ENCODE measurements around the gene HYCC2. TPM values are rescaled to one million over a fixed set of nuclear protein-coding genes. Genes with fewer than 3 reads are reported as not detected.
A peak's percentile ranks its signal among the peaks of the same experiment; 100 is the strongest.

Gene HYCC2
- polyA plus RNA-seq, 2 of the 4 experiments (the other 2 are of a cell fraction) = 3.0 to 5.8 TPM

GRCh38 chr2:201093573-201093972 is 22.1 kb upstream of the HYCC2 start:
- Histone ChIP-seq H3K4me3 (no peak overlapping the region), H3K4me2 (no peak overlapping the region), H3K4me1 (no peaks in the 10 kb centered on the region), H3K27ac (no peak overlapping the region), H3K9me3 (no peaks in the 10 kb centered on the region)
- FAIRE-seq (no peak), ATAC-seq (no peak), DNase-seq (ENCODE audit: low read depth in 1 of 2, low spot score in 1 of 2) (no peak)
- 96% methylated on average over 5 of the region's 5 CpGs for WGBS (ENCODE audit: missing lambda C conversion rate)
- ChIA-PET POLR2A (no interaction called here), CTCF (interaction anchor here (1.5 to 2.2 kb wide), 3 partner anchors 12 to 64 kb away, joined by 3 to 6 read pairs (median 4); no protein-coding TSS in a partner anchor)
- TF ChIP-seq CTCF (IDR thresholded peaks at IDR 0.05) = no peak
- no peak for TF ChIP-seq EHMT2 (IDR thresholded peaks at IDR 0.05; ENCODE audit: low read depth)
- no peak for TF ChIP-seq NFE2L2 (conservative IDR thresholded peaks at IDR 0.05; ENCODE audit: low read length)
- TF ChIP-seq KDM1A (IDR thresholded peaks at IDR 0.05; ENCODE audit: low read depth) = no peak
- TF ChIP-seq CHD2 (IDR thresholded peaks at IDR 0.05; ENCODE audit: low read length, partially characterized antibody) = no peak
- no peak for TF ChIP-seq NR3C1 (IDR thresholded peaks at IDR 0.05)
- TF ChIP-seq JUN (IDR thresholded peaks at IDR 0.05) = no peak
- no peak for TF ChIP-seq MYC (IDR thresholded peaks at IDR 0.05; ENCODE audit: borderline replicate concordance, low read length)
- TF ChIP-seq NPAS2 (CRISPR knock-in tag; IDR thresholded peaks at IDR 0.05; ENCODE audit: borderline replicate concordance) = no peak
- TF ChIP-seq ZC3H11A (IDR thresholded peaks at IDR 0.05) = no peak
- TF ChIP-seq CHD4 (IDR thresholded peaks at IDR 0.05; ENCODE audit: borderline replicate concordance) = no peak
- TF ChIP-seq MAX (IDR thresholded peaks at IDR 0.05) = no peak
- TF ChIP-seq CEBPB (IDR thresholded peaks at IDR 0.05) = no peak
- TF ChIP-seq CBX8 (IDR thresholded peaks at IDR 0.05) = no peak
- no peak for TF ChIP-seq EP300 (IDR thresholded peaks at IDR 0.05)
- TF ChIP-seq ELK1 (IDR thresholded peaks at IDR 0.05; ENCODE audit: low read depth, low read length) = no peak
- no peak for TF ChIP-seq FOXS1 (CRISPR knock-in tag; IDR thresholded peaks at IDR 0.05)
- no peak for TF ChIP-seq FOSL2 (IDR thresholded peaks at IDR 0.05)
- no peak for TF ChIP-seq FOSL2 (CRISPR knock-in tag; IDR thresholded peaks at IDR 0.05)

GRCh38 chr2:201090574-201090973 is 19.1 kb upstream of the HYCC2 start:
- Histone ChIP-seq H3K9me3 (no peaks in the 10 kb centered on the region), H3K4me3 (no peak overlapping the region), H3K4me2 (no peak overlapping the region), H3K4me1 (no peaks in the 10 kb centered on the region), H3K27ac (no peak overlapping the region)
- ChIA-PET CTCF (interaction anchor here (0.6 to 1.9 kb wide), 5 partner anchors 11 to 581 kb away, joined by 3 to 5 read pairs (median 3); partner anchors contain the start of gene KCTD18), POLR2A (no interaction called here)
- no peak for DNase-seq (ENCODE audit: low read depth in 1 of 2, low spot score in 1 of 2)
- 89% methylated on average over 4 of the region's 4 CpGs for WGBS (ENCODE audit: missing lambda C conversion rate)
- no peak for ATAC-seq
- FAIRE-seq = no peak
- TF ChIP-seq POLR2AphosphoS2 (conservative IDR thresholded peaks at IDR 0.05; ENCODE audit: low read length) = no peak
- no peak for TF ChIP-seq POLR2A (IDR thresholded peaks at IDR 0.05; ENCODE audit: low read length)
- TF ChIP-seq MAFK (IDR thresholded peaks at IDR 0.05; ENCODE audit: partially characterized antibody) = peak; percentile 39
- no peak for TF ChIP-seq ZNF302 (CRISPR knock-in tag; IDR thresholded peaks at IDR 0.05)
- no peak for TF ChIP-seq RFX5 (IDR thresholded peaks at IDR 0.05)

GRCh38 chr2:201084863-201085262 is 13.4 kb upstream of the HYCC2 start:
- Histone ChIP-seq H3K27ac (no peak overlapping the region), H3K4me2 (no peak overlapping the region), H3K9me3 (no peaks in the 10 kb centered on the region), H3K4me1 (no peaks in the 10 kb centered on the region), H3K4me3 (no peak overlapping the region)
- FAIRE-seq = no peak
- TF ChIP-seq PBX3 (IDR thresholded peaks at IDR 0.05) (no peak), HDAC2 (IDR thresholded peaks at IDR 0.05) (no peak), CTCF (IDR thresholded peaks at IDR 0.05) (no peak), USF2 (IDR thresholded peaks at IDR 0.05) (no peak)
- CTCF ChIA-PET = interaction anchor here (0.8 kb wide), 1 partner anchor 17 kb away, joined by 5 read pairs; no protein-coding TSS in a partner anchor
- DNase-seq (ENCODE audit: low read depth in 1 of 2, low spot score in 1 of 2) = no peak
- POLR2A ChIA-PET = no interaction called here
- ATAC-seq = no peak
- WGBS (ENCODE audit: missing lambda C conversion rate) = 89% methylated on average over 2 of the region's 2 CpGs

All from A549 (cell line).